HG03439 (cell line): Measurements from ENCODE around the gene CTSZ.

Source experiments
- ATAC-seq: cut with Tn5 transposase; IDR thresholded peaks from one replicate; pipeline ENCODE4 v1.9.1; 2021; ENCODE audit warnings: mild to moderate bottlenecking, moderate library complexity; ENCODE audit not compliant: unreplicated experiment

The CTSZ gene

GRCh38 chr20:59032023-59032712, 25.1 kb upstream of the CTSZ start, which contains the start of gene ATP5F1E:
Gene ATP5F1E (minus strand): TSS chr20:59032335. CDS start chr20:59032251, 84 bp downstream.
- ATAC-seq: peak; percentile 89

GRCh38 chr20:59031564-59032022, 24.5 kb upstream of the CTSZ start:
- ATAC-seq: no peak

GRCh38 chr20:59030911-59031563, 24.0 kb upstream of the CTSZ start:
- ATAC-seq: no peak

GRCh38 chr20:59028812-59029211, 21.8 kb upstream of the CTSZ start:
- ATAC-seq: no peak

GRCh38 chr20:59027741-59028320, 20.8 kb upstream of the CTSZ start:
- no peak for ATAC-seq

GRCh38 chr20:59026904-59027740, 20.1 kb upstream of the CTSZ start:
- ATAC-seq: no peak

- ATAC-seq: no peak
These were observed 18.5 kb upstream of the CTSZ start for GRCh38 chr20:59025511-59025910.

GRCh38 chr20:59025086-59025485, 18.0 kb upstream of the CTSZ start:
- ATAC-seq: no peak

- ATAC-seq: no peak
These were observed 17.1 kb upstream of the CTSZ start for GRCh38 chr20:59024111-59024530.

GRCh38 chr20:59023616-59024015, 16.6 kb upstream of the CTSZ start:
- no peak for ATAC-seq

GRCh38 chr20:59022754-59023153, 15.7 kb upstream of the CTSZ start:
- no peak for ATAC-seq

- ATAC-seq: no peak
These were observed 14.0 kb upstream of the CTSZ start for GRCh38 chr20:59020938-59021551.

- ATAC-seq: no peak
These were observed 12.2 kb upstream of the CTSZ start, which contains the start of gene TUBB1 for GRCh38 chr20:59019217-59019616. Gene TUBB1 (plus strand): TSS chr20:59019429. CDS start chr20:59019523, 94 bp downstream.

- no peak for ATAC-seq
These were observed 11.8 kb upstream of the CTSZ start for GRCh38 chr20:59018817-59019216.

- no peak for ATAC-seq
These were observed 10.6 kb upstream of the CTSZ start for GRCh38 chr20:59017493-59018231.

- no peak for ATAC-seq
These were observed 9.9 kb upstream of the CTSZ start for GRCh38 chr20:59016795-59017492.

GRCh38 chr20:59015812-59016711, 9.0 kb upstream of the CTSZ start:
- no peak for ATAC-seq

- no peak for ATAC-seq
These were observed 8.4 kb upstream of the CTSZ start for GRCh38 chr20:59015411-59015810.
